Measurements from ENCODE around the gene BRINP1.

Gene BRINP1

GRCh38 chr9:119126040-119126439 is 243.2 kb downstream of the BRINP1 start:
- DNase-seq (ENCODE audit: low read depth in 2 of 2) = no peak

GRCh38 chr9:119121899-119122298 is 247.3 kb downstream of the BRINP1 start:
- DNase-seq (ENCODE audit: low read depth in 2 of 2) = no peak

- DNase-seq (ENCODE audit: low read depth in 2 of 2) = no peak
Observed at GRCh38 chr9:119117409-119117808, 251.8 kb downstream of the BRINP1 start.

Measured in fibroblast of skin of left biceps (primary cell).